ENCODE measurements around the gene TBC1D14.

DNA sequence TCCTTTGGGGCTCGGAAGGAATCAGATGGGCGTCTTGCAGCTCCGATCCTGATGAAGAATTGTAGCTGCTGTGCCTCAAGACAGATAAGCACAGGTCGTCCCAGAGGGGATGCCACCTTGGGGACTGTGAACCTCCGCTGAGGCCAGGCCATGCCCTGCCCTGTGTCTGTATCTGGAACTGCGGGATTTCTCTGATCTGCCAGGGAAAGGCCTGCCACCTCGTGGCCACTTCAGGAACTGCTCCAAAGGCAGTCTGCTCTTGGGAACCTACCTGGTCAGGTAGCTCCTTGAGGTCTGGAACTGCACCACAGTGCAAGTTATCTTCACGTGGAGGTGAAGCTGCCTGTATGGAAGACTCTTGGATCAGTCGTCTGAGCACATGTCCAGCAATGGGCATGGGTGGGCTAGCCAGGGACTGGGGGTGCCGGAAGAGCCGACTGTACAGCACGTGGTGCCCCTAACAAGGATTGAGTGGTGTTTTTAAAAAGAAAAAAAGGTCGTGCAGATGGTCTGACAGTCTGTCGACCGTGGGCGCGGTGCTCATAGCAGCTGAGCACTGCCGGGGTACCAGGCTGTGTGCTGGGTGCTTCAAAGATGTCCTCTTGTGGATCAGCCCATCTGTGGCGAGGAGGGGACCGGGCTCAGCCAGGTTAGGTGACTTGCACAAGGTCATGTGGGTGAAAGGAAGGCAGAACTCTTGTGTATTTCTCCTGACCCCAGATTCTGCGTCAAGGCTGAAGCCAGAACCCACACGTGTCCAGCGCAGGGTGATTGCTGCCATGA is 161.3 kb downstream of the TBC1D14 start:
- TF ChIP-seq, protein P1, sequence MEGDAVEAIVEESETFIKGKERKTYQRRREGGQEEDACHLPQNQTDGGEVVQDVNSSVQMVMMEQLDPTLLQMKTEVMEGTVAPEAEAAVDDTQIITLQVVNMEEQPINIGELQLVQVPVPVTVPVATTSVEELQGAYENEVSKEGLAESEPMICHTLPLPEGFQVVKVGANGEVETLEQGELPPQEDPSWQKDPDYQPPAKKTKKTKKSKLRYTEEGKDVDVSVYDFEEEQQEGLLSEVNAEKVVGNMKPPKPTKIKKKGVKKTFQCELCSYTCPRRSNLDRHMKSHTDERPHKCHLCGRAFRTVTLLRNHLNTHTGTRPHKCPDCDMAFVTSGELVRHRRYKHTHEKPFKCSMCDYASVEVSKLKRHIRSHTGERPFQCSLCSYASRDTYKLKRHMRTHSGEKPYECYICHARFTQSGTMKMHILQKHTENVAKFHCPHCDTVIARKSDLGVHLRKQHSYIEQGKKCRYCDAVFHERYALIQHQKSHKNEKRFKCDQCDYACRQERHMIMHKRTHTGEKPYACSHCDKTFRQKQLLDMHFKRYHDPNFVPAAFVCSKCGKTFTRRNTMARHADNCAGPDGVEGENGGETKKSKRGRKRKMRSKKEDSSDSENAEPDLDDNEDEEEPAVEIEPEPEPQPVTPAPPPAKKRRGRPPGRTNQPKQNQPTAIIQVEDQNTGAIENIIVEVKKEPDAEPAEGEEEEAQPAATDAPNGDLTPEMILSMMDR (IDR thresholded peaks at IDR 0.05; ENCODE audit: poor library complexity) = peak; percentile 93
- TF ChIP-seq EZH2phosphoT487 (IDR thresholded peaks at IDR 0.05; ENCODE audit: low read depth, severe bottlenecking, unreplicated experiment) = no peak
